SKM-1 (cell line): ENCODE results near the gene CUEDC2.

Experiments used
- DNase-seq: peaks from one replicate; lab custom pipeline; 2025; ENCODE audit not compliant: unreplicated experiment; lab: John Stamatoyannopoulos, UW

The CUEDC2 gene

GRCh38 chr10:102399217-102400021, 33.0 kb downstream of the CUEDC2 start:
- peak; percentile 76 for DNase-seq

GRCh38 chr10:102398172-102399020, 34.0 kb downstream of the CUEDC2 start:
- no peak for DNase-seq

GRCh38 chr10:102397222-102398171, 34.9 kb downstream of the CUEDC2 start:
- DNase-seq, result no peak

- DNase-seq, result no peak
Measured at GRCh38 chr10:102396730-102397151, 35.6 kb downstream of the CUEDC2 start.

GRCh38 chr10:102396317-102396650, 36.1 kb downstream of the CUEDC2 start:
- no peak for DNase-seq

- peak; percentile 48 for DNase-seq
Measured at GRCh38 chr10:102395400-102396316, 36.7 kb downstream of the CUEDC2 start, which contains the start of gene NFKB2. Gene NFKB2 (plus strand): TSS chr10:102395705. CDS start chr10:102395960, 255 bp downstream.

GRCh38 chr10:102394801-102395399, 37.5 kb downstream of the CUEDC2 start:
- no peak for DNase-seq

GRCh38 chr10:102394079-102394800, 38.1 kb downstream of the CUEDC2 start:
- peak; percentile 86 for DNase-seq

GRCh38 chr10:102393411-102394078, 38.8 kb downstream of the CUEDC2 start:
- DNase-seq, result no peak

GRCh38 chr10:102392306-102392705, 40.1 kb downstream of the CUEDC2 start:
- no peak for DNase-seq

- DNase-seq, result no peak
Measured at GRCh38 chr10:102389894-102390293, 42.5 kb downstream of the CUEDC2 start.

- peak; percentile 10 for DNase-seq
Measured at GRCh38 chr10:102384606-102385429, 47.6 kb downstream of the CUEDC2 start.

- DNase-seq, result no peak
Measured at GRCh38 chr10:102384053-102384452, 48.3 kb downstream of the CUEDC2 start.

GRCh38 chr10:102382871-102383270, 49.5 kb downstream of the CUEDC2 start:
- no peak for DNase-seq

GRCh38 chr10:102381983-102382382, 50.4 kb downstream of the CUEDC2 start:
- DNase-seq, result no peak

- DNase-seq, result no peak
Measured at GRCh38 chr10:102379383-102379782, 53.0 kb downstream of the CUEDC2 start.

GRCh38 chr10:102376901-102377300, 55.5 kb downstream of the CUEDC2 start:
- DNase-seq, result no peak
